IMR-90 (cell line): ENCODE data around the gene DMXL1.

Source experiments
- BHLHE40 ChIP-seq: fragments of 150-350 bp; IDR thresholded peaks from 2 replicates; pipeline ENCODE4 v1.6.1; 2016; ENCODE audit warnings: mild to moderate bottlenecking, low read depth, low read length
- CEBPB ChIP-seq: IDR thresholded peaks from 2 replicates; pipeline ENCODE4 v1.6.1; 2012; ENCODE audit warnings: low read depth, low read length, improper control_type of control experiment
- CHD1 ChIP-seq: IDR thresholded peaks from 2 replicates; pipeline ENCODE4 v1.6.1; 2012; ENCODE audit warnings: low read depth, low read length, improper control_type of control experiment
- MAFK ChIP-seq: IDR thresholded peaks from 2 replicates; pipeline ENCODE4 v1.6.1; 2012; ENCODE audit warnings: low read depth, low read length, improper control_type of control experiment
- MAZ ChIP-seq: IDR thresholded peaks from 2 replicates; pipeline ENCODE4 v1.6.1; 2012; ENCODE audit warnings: low read depth, mild to moderate bottlenecking, low read length, improper control_type of control experiment, moderate library complexity, borderline replicate concordance
- MXI1 ChIP-seq: IDR thresholded peaks from 2 replicates; pipeline ENCODE4 v1.6.1; 2012; ENCODE audit warnings: low read depth, mild to moderate bottlenecking, low read length, moderate library complexity, borderline replicate concordance
- NFE2L2 ChIP-seq: fragments of 150-350 bp; IDR thresholded peaks from 2 replicates; pipeline ENCODE4 v1.6.1; 2016; ENCODE audit warnings: low read depth, mild to moderate bottlenecking, low read length
- POLR2A ChIP-seq: IDR thresholded peaks from 2 replicates; pipeline ENCODE4 v1.6.1; 2012; ENCODE audit warnings: mild to moderate bottlenecking, low read depth, low read length
- RAD21 ChIP-seq: IDR thresholded peaks from 2 replicates; pipeline ENCODE4 v1.6.1; 2012; ENCODE audit warnings: low read length, improper control_type of control experiment
- RCOR1 ChIP-seq: IDR thresholded peaks from 2 replicates; pipeline ENCODE4 v1.6.1; 2012; ENCODE audit warnings: mild to moderate bottlenecking, low read length, improper control_type of control experiment; ENCODE audit not compliant: insufficient replicate concordance
- RFX5 ChIP-seq: IDR thresholded peaks from 2 replicates; pipeline ENCODE4 v1.8.0; 2012; ENCODE audit warnings: low read depth, mild to moderate bottlenecking, low read length, moderate library complexity
- SMC3 ChIP-seq: fragments of 150-350 bp; IDR thresholded peaks from 2 replicates; pipeline ENCODE4 v1.6.1; 2016; ENCODE audit warnings: low read depth, mild to moderate bottlenecking, antibody characterized with exemption, low read length, moderate library complexity
- TF ChIP-seq, protein P1 (sequence below): conservative IDR thresholded peaks from 2 replicates; pipeline ENCODE4 v1.5.1; 2012; ENCODE audit warnings: mild to moderate bottlenecking, low read depth, low read length, improper control_type of control experiment
- TF ChIP-seq, protein P2 (sequence below): fragments of 150-350 bp; IDR thresholded peaks from 2 replicates; pipeline ENCODE4 v1.6.1; 2017; ENCODE audit warnings: mild to moderate bottlenecking, antibody characterized with exemption, low read length, low read depth

DNA sequence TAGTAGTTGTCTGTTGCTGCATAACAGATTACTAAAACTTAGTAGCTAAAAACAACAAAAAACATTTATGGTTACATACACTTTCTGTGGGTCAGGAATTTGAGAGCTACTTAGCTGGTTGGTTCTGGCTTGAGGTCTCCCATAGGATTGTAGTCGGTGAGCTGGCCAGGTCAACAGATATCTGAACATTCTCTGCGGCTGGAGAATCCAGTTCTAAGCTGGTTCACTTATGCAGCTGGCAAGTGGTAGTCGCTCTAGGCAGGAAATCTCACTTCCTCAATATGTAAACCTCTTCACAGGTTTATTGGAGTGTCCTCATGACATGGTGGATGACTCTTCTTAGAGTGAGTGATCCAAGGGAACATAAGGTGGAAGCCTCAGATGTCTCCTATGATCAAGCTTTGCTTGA, 219.3 kb downstream of the DMXL1 start:
- TF ChIP-seq POLR2A (no peak), CEBPB (no peak), RFX5 (no peak), RCOR1 (no peak), RAD21 (no peak), NFE2L2 (no peak), BHLHE40 (no peak), CHD1 (no peak), SMC3 (no peak), MAFK (no peak), MXI1 (no peak), MAZ (no peak)
- TF ChIP-seq, protein P1, sequence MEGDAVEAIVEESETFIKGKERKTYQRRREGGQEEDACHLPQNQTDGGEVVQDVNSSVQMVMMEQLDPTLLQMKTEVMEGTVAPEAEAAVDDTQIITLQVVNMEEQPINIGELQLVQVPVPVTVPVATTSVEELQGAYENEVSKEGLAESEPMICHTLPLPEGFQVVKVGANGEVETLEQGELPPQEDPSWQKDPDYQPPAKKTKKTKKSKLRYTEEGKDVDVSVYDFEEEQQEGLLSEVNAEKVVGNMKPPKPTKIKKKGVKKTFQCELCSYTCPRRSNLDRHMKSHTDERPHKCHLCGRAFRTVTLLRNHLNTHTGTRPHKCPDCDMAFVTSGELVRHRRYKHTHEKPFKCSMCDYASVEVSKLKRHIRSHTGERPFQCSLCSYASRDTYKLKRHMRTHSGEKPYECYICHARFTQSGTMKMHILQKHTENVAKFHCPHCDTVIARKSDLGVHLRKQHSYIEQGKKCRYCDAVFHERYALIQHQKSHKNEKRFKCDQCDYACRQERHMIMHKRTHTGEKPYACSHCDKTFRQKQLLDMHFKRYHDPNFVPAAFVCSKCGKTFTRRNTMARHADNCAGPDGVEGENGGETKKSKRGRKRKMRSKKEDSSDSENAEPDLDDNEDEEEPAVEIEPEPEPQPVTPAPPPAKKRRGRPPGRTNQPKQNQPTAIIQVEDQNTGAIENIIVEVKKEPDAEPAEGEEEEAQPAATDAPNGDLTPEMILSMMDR = no peak
- TF ChIP-seq, protein P2, sequence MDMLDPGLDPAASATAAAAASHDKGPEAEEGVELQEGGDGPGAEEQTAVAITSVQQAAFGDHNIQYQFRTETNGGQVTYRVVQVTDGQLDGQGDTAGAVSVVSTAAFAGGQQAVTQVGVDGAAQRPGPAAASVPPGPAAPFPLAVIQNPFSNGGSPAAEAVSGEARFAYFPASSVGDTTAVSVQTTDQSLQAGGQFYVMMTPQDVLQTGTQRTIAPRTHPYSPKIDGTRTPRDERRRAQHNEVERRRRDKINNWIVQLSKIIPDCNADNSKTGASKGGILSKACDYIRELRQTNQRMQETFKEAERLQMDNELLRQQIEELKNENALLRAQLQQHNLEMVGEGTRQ = no peak
